HFF-Myc (cell line): Measurements from ENCODE around the gene AFMID.
"Not testable (repeated sequence)": the region's sequence is repeated elsewhere in the genome, so short reads cannot be mapped to it uniquely, and the experiment has no call there.

Experiments used
- DNase-seq: peaks from one replicate; pipeline ENCODE4 v3.0.0-alpha.2; 2011; ENCODE audit warnings: low read depth; ENCODE audit errors: extremely low read depth
- H3K4me3 ChIP-seq: replicated peaks from 2 replicates; pipeline ENCODE4 v1.5.1; 2011; ENCODE audit warnings: low read depth, mild to moderate bottlenecking, control low read depth, low read length
- CTCF ChIP-seq: IDR thresholded peaks from 2 replicates; pipeline ENCODE4 v1.5.1; 2012; ENCODE audit warnings: mild to moderate bottlenecking, low read depth, low read length, control low read depth; ENCODE audit errors: missing control alignments

AFMID gene

GRCh38 chr17:78230252-78230962 is 43.2 kb downstream of the AFMID start:
- TF ChIP-seq CTCF, result no peak
- DNase-seq, result no peak
- H3K4me3 ChIP-seq, result no peak overlapping the region

GRCh38 chr17:78230996-78231935 is 44.1 kb downstream of the AFMID start, which contains the start of gene TMEM235:
Gene TMEM235, plus strand, starts transcription at chr17:78231631. Its CDS starts 393 bp downstream, at chr17:78232024.
- no peak within 1 kb of the TSS for H3K4me3 ChIP-seq
- no peak for DNase-seq
- no peak for TF ChIP-seq CTCF

GRCh38 chr17:78231991-78232858 is 45.1 kb downstream of the AFMID start:
- no peak overlapping the region for H3K4me3 ChIP-seq
- no peak for TF ChIP-seq CTCF
- no peak for DNase-seq

- no peak overlapping the region for H3K4me3 ChIP-seq
- TF ChIP-seq CTCF, result no peak
- DNase-seq, result no peak
Observed at GRCh38 chr17:78232859-78233173, 45.7 kb downstream of the AFMID start.

GRCh38 chr17:78233678-78234077 is 46.5 kb downstream of the AFMID start:
- TF ChIP-seq CTCF, result no peak
- no peak overlapping the region for H3K4me3 ChIP-seq
- no peak for DNase-seq

- DNase-seq, result no peak
- TF ChIP-seq CTCF, result no peak
- H3K4me3 ChIP-seq, result no peak overlapping the region
Observed at GRCh38 chr17:78234261-78234865, 47.2 kb downstream of the AFMID start.

- DNase-seq, H3K4me3 ChIP-seq: not testable (repeated sequence)
Observed at GRCh38 chr17:78235022-78235421, 47.9 kb downstream of the AFMID start.
